ENCODE data around the gene NMRK2. TPM values are rescaled to one million over a fixed set of nuclear protein-coding genes. Genes with fewer than 3 reads are reported as not detected.

NMRK2 gene
- total RNA-seq, 4 donors from 2014 or later = not detected

DNA sequence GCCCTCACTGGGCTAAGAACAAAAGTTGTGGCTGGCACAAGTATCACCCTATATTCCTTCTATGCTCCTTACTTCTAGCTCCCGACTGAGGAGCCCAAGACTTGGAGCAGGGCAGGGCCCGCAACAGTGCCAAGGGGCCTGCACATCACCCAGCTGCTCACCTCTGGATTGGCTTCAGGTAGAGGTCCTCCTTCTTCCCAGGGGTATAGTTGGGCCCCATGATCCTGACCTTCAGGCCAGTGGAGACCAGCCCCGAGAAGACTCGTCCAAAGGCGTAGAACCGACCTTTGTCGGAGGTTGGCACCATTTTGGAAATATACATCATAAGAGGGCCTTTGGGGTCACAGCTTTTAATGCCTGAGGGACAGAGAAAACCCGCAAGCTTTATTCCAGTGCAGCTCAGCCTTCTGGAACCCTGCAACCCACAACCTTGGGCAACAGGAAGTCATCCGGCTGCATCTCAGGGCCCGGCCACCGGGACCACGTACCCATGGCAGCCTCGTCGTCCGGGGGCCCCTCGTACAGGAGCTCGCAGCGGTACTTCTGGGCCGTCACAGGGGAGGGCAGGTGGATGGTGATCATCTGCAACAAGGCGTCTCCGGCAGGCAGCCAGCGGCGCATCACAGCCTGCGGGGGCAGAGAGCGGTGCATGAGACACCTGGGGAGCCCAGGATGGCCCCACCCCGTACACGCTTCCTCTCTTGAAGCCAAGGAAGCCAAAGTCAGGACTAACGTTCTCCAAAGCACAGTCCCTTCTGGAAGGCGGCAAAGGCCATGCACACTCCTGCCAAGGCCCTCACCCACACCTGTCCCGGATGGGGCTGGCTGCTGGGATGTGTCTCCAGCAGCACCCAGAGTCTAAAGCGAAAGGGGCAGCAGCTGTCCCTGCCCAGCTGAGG lies 47.7 kb downstream of the NMRK2 start:
- TF ChIP-seq, protein P1, sequence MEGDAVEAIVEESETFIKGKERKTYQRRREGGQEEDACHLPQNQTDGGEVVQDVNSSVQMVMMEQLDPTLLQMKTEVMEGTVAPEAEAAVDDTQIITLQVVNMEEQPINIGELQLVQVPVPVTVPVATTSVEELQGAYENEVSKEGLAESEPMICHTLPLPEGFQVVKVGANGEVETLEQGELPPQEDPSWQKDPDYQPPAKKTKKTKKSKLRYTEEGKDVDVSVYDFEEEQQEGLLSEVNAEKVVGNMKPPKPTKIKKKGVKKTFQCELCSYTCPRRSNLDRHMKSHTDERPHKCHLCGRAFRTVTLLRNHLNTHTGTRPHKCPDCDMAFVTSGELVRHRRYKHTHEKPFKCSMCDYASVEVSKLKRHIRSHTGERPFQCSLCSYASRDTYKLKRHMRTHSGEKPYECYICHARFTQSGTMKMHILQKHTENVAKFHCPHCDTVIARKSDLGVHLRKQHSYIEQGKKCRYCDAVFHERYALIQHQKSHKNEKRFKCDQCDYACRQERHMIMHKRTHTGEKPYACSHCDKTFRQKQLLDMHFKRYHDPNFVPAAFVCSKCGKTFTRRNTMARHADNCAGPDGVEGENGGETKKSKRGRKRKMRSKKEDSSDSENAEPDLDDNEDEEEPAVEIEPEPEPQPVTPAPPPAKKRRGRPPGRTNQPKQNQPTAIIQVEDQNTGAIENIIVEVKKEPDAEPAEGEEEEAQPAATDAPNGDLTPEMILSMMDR (IDR thresholded peaks at IDR 0.05; ENCODE audit: low read depth) = no peak

DNA sequence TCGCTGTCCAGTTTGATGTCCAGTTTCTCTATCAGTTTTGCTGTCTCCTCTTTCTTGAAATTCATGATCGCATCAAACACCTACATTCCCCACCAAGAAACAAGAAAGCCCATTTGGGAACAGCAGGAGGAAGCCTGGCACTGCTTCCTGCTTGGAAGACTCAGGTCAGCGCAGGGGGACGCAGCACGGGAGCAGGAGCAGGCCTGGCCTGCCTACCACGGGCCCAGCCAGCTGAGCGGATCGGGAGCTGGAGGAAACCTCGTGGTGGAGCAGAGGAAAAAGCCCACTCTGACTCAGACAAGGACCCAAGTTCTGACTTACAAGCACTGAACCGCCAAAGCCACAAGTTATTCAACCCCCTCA lies 48.5 kb downstream of the NMRK2 start:
- TF ChIP-seq, protein P1 (IDR thresholded peaks at IDR 0.05; ENCODE audit: low read depth) = no peak

DNA sequence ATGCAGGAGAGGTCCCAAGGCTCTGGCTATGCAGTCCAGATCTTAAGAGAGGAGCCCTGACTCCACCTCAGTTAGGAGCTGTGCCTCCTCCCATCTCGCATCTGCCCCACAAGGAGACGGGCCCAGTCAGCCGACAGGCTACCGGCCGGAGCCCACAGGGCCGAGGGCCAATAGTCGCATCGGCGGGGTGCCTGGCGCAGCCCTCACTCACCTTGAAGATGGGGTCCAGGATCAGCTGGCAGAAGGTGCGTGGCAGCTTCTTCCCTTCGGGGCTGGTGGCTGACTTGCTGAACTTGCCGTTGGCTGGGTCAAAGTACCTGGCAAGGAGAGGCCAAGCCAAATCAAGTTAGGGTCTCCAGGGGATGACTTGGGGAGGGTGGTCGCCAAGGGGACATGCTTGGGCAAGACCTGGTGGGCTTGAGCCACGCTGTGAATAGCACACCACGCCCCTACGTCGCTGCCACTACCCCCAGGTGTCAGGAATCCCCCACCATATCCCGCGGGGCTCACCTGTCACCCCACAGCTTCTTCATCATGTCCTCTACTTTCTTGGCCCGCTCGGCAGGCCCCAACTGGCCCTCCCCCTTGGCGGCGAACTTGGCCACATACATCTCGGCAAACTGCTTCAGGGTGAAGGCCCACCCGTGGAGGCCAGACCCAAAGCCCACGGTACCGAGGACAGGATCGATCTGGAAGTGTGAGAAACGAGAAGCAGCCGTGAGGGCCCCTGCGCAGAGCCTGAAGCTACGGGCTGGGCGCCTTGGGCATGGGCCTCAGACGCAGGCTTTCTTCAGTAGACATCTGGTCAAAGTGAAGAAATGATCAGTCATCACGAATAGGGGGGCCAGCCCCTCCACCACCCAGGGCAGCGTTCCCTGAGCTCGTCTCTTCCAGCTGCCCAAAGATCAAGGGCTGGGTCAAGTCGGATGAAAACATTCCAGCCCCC lies 49.1 kb downstream of the NMRK2 start:
- TF ChIP-seq, protein P1 (IDR thresholded peaks at IDR 0.05; ENCODE audit: low read depth) = no peak

DNA sequence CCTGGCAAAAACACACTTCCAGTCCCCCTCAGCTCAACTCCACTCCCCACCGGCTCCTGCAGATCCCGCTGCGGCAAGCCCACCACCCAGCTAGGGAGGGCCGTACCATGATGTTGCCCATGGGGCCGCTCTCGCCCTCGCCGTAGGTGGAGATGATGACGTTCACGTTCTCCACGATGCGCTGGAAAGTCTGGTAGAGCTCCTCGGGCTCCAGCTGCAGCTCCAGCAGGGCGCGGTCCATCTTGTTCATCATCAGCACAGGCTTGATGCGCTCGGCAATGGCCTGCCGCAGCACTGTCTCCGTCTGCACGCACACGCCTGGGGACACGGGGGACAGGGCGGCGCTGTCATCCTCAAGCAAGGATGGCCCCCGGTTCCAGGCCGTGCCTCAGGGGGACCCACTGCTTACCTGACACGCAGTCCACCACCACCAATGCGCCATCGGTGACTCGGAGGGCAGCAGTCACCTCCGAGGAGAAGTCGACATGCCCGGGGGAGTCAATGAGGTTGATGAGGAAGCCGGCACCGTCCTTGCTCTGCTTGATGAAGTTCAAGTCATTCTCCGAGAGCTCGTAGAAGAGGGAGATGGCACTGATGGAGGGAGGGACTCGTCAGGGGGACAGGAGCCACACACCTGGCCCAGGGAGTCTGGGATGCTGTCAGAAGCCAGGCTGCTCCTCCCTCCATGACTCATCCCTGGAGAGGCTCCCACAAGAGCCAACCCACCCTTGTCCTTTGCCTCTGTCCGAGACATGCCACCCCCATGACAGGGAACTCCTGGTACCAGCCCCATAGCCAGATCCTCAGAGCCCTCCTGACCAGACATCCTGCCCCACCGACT lies 50.1 kb downstream of the NMRK2 start:
- TF ChIP-seq, protein P1 (IDR thresholded peaks at IDR 0.05; ENCODE audit: low read depth) = no peak

DNA sequence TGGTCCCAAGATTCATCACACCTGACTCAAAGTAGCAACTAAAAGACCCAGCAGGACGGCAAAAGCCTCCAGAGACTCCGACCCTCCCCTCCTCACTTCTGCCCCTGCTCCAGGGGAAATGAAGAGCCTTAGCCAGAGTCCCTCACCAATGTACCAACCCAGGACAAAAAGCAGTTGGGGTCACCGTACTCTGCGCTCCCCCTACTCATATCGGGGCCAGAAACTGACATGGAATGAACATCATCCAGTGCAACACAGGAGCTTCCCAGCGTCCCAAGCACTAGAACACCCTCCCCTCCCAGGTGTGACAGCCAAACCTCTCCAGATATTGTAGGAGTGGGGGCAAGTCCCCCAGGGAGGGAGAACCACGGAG lies 50.7 kb downstream of the NMRK2 start:
- TF ChIP-seq, protein P1 (IDR thresholded peaks at IDR 0.05; ENCODE audit: low read depth) = no peak

DNA sequence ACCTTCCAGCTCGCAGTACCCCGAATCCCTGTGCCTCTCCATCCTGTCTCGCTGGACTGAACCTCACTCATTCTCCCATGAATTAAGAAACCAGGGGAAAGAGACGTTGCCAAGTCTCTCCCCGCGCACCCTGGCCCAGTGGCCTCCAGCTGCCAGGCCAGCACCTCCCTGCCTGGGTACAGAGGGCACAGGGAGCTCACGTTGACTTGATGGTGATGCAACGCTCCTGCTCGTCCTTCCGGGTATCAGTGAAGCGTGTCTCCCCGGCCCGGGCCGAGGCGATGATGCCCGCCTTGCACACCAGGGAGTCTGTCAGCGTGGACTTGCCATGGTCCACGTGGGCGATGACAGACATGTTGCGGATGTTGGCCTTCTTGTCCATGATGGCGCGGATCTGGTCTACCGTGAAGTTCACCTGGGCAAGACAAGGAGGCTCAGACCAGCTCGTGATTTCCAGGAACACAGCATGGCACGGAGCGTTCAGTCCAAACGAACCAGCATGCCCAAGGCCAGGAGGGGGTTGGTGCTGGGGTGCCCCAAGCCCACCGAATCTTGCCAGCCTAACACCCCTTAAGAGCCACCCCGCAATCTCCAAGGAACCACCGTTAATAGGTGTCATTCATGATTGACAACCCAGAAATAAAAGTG lies 51.2 kb downstream of the NMRK2 start:
- TF ChIP-seq, protein P1 (IDR thresholded peaks at IDR 0.05; ENCODE audit: low read depth) = no peak
